DMS53 treated with DMSO at 0.1 percent for 48 hours (cell line): ENCODE measurements around the gene ASB9.
"Not testable (repeated sequence)": the region's sequence is repeated elsewhere in the genome, so short reads cannot be mapped to it uniquely, and the experiment has no call there.

ENCODE experiments used
- DNase-seq: peaks from one replicate; lab custom pipeline; 2025; ENCODE audit not compliant: unreplicated experiment; lab: John Stamatoyannopoulos, UW

Gene ASB9

GRCh38 chrX:15242899-15243555 lies 26.9 kb downstream of the ASB9 start:
- DNase-seq = no peak

GRCh38 chrX:15241301-15241700 lies 28.6 kb downstream of the ASB9 start:
- DNase-seq = no peak

- no peak for DNase-seq
Observed at GRCh38 chrX:15240414-15240813, 29.5 kb downstream of the ASB9 start.

- DNase-seq = no peak
Observed at GRCh38 chrX:15236146-15236545, 33.7 kb downstream of the ASB9 start.

GRCh38 chrX:15235001-15235400 lies 34.9 kb downstream of the ASB9 start:
- no peak for DNase-seq

GRCh38 chrX:15233416-15234015 lies 36.4 kb downstream of the ASB9 start:
- DNase-seq = no peak

GRCh38 chrX:15224747-15225146 lies 45.1 kb downstream of the ASB9 start:
- DNase-seq = no peak

GRCh38 chrX:15221321-15221720 lies 48.6 kb downstream of the ASB9 start:
- DNase-seq = no peak

GRCh38 chrX:15217161-15217560 lies 52.7 kb downstream of the ASB9 start:
- DNase-seq = no peak

- no peak for DNase-seq
Observed at GRCh38 chrX:15216280-15216679, 53.6 kb downstream of the ASB9 start.

- DNase-seq = no peak
Observed at GRCh38 chrX:15215366-15215765, 54.5 kb downstream of the ASB9 start.

GRCh38 chrX:15214588-15214987 lies 55.3 kb downstream of the ASB9 start:
- DNase-seq = no peak

- DNase-seq = no peak
Observed at GRCh38 chrX:15209096-15209495, 60.8 kb downstream of the ASB9 start.

GRCh38 chrX:15207994-15208393 lies 61.9 kb downstream of the ASB9 start:
- no peak for DNase-seq

GRCh38 chrX:15207384-15207783 lies 62.5 kb downstream of the ASB9 start:
- DNase-seq = no peak

GRCh38 chrX:15206306-15206705 lies 63.6 kb downstream of the ASB9 start:
- DNase-seq = peak; percentile 19

GRCh38 chrX:15204130-15204751 lies 65.6 kb downstream of the ASB9 start:
- no peak for DNase-seq

- DNase-seq = no peak
Observed at GRCh38 chrX:15203694-15204093, 66.2 kb downstream of the ASB9 start.

- no peak for DNase-seq
Observed at GRCh38 chrX:15202454-15203177, 67.3 kb downstream of the ASB9 start.

- DNase-seq = no peak
Observed at GRCh38 chrX:15200871-15201270, 69.0 kb downstream of the ASB9 start.

GRCh38 chrX:15198608-15199202 lies 71.2 kb downstream of the ASB9 start:
- DNase-seq = not testable (repeated sequence)
